ENCODE data around the gene NFATC1.

- TF ChIP-seq POLR2A (IDR thresholded peaks at IDR 0.05): no peak
- TF ChIP-seq CTCF (IDR thresholded peaks at IDR 0.05): no peak
Observed at GRCh38 chr18:79487183-79487800, 91.6 kb downstream of the NFATC1 start.
